ENCODE results near the gene RAD18. TPM values are rescaled to one million over a fixed set of nuclear protein-coding genes. Genes with fewer than 3 reads are reported as not detected.

The RAD18 gene
- total and polyA plus RNA-seq, 9 of the 15 experiments (the other 6 are each of a cell fraction or from before 2014, with no cell fraction given): 19.2 to 49.4 (median 34.4) TPM

- H3K27me3 ChIP-seq (ENCODE audit: control insufficient read depth in 2 of 2, insufficient read depth in 2 of 2, low read length in 2 of 2): no peaks in the 10 kb centered on the region
- ChIA-PET POLR2A (no interaction called here), CTCF (ENCODE audit: low intra/inter-chr PET ratio) (no interaction called here)
- no peaks in the 10 kb centered on the region for H3K4me1 ChIP-seq (replicated peaks in 1 of 2; ENCODE audit: control insufficient read depth in 2 of 2, insufficient read depth in 2 of 2, low read length in 2 of 2)
- no peaks in the 10 kb centered on the region for H3K9me1 ChIP-seq (ENCODE audit: control insufficient read depth, insufficient read depth, low read length)
- in situ Hi-C loops (cut with MboI): no loop called here
- no peaks in the 10 kb centered on the region for H4K20me1 ChIP-seq (replicated peaks; ENCODE audit: control insufficient read depth, insufficient read depth, low read length)
- BruUV-seq (replicated peaks): no TSS peak
- no peaks in the 10 kb centered on the region; the same call in 2 of the 3 replicates for H3K79me2 ChIP-seq (ENCODE audit: control insufficient read depth, insufficient read depth, low read length)
- no peak overlapping the region for H3K4me3 ChIP-seq
- no peak overlapping the region for H3K4me2 ChIP-seq (ENCODE audit: insufficient read depth, low read length)
- no peak for TF ChIP-seq MAZ (CRISPR knock-in tag; conservative IDR thresholded peaks at IDR 0.05 in 1 of 2, IDR thresholded peaks at IDR 0.05 in 1 of 2)
- no peak for TF ChIP-seq KLF1 (tag; IDR thresholded peaks at IDR 0.05)
- no peak for TF ChIP-seq ZNF444 (CRISPR knock-in tag; IDR thresholded peaks at IDR 0.05)
- TF ChIP-seq NEUROD1 (IDR thresholded peaks at IDR 0.05; ENCODE audit: borderline replicate concordance, low read depth, low read length, partially characterized antibody): no peak
- no peak for TF ChIP-seq CEBPG (CRISPR knock-in tag; IDR thresholded peaks at IDR 0.05)
- no peak for TF ChIP-seq CEBPG (tag; conservative IDR thresholded peaks at IDR 0.05 in 1 of 2, IDR thresholded peaks at IDR 0.05 in 1 of 2)
- no peak for TF ChIP-seq ZBTB8A (IDR thresholded peaks at IDR 0.05; ENCODE audit: partially characterized antibody)
- no peaks in the 10 kb centered on the region for H3K9me3 ChIP-seq (replicated peaks; ENCODE audit: control insufficient read depth, insufficient read depth, low read depth, low read length)
- intact Hi-C loops (cut with micrococcal nuclease): no loop called here
- FAIRE-seq: no peak
- ATAC-seq: no peak
- no peak for DNase-seq (ENCODE audit: extremely low read depth in 1 of 4, low spot score in 3 of 4)
- WGBS (ENCODE audit: insufficient coverage, low coverage, missing lambda C conversion rate): 66% methylated on average over 6 of the region's 6 CpGs
- no peak overlapping the region for H2AFZ ChIP-seq (ENCODE audit: low read depth, low read length)
- H3K36me3 ChIP-seq (ENCODE audit: control insufficient read depth, insufficient read depth, low read length): peaks cover 90% of the 10 kb centered on the region
- no peak overlapping the region for H3K27ac ChIP-seq (ENCODE audit: extremely low read depth, low read depth, low read length)
- H3K9ac ChIP-seq (ENCODE audit: insufficient read depth in 1 of 2, low read depth in 2 of 2, low read length in 2 of 2): no peak overlapping the region
These were observed 25.9 kb downstream of the RAD18 start for GRCh38 chr3:8937064-8938020.
